SKM-1 (cell line): ENCODE data around the gene GMEB1.
"Not testable (repeated sequence)": the region's sequence is repeated elsewhere in the genome, so short reads cannot be mapped to it uniquely, and the experiment has no call there.

Experiments used
- DNase-seq: peaks from one replicate; lab custom pipeline; 2025; ENCODE audit not compliant: unreplicated experiment; lab: John Stamatoyannopoulos, UW

GMEB1 gene

GRCh38 chr1:28744184-28744583, 75.6 kb downstream of the GMEB1 start:
- no peak for DNase-seq

GRCh38 chr1:28745653-28746173, 77.1 kb downstream of the GMEB1 start:
- DNase-seq, result no peak

GRCh38 chr1:28750330-28750729, 81.7 kb downstream of the GMEB1 start:
- no peak for DNase-seq

GRCh38 chr1:28750771-28751294, 82.2 kb downstream of the GMEB1 start:
- DNase-seq, result not testable (repeated sequence)

GRCh38 chr1:28751315-28752060, 82.9 kb downstream of the GMEB1 start:
- no peak for DNase-seq

- DNase-seq, result no peak
These were observed 87.1 kb downstream of the GMEB1 start for GRCh38 chr1:28755701-28756100.

GRCh38 chr1:28756846-28757245, 88.3 kb downstream of the GMEB1 start:
- no peak for DNase-seq

- no peak for DNase-seq
These were observed 89.8 kb downstream of the GMEB1 start for GRCh38 chr1:28758420-28758819.

GRCh38 chr1:28759257-28759656, 90.7 kb downstream of the GMEB1 start:
- DNase-seq, result no peak

- DNase-seq, result no peak
These were observed 92.6 kb downstream of the GMEB1 start for GRCh38 chr1:28761189-28761588.

GRCh38 chr1:28766532-28767183, 98.1 kb downstream of the GMEB1 start:
- no peak for DNase-seq
